Osteoblast (primary cell): ENCODE measurements around the gene ATAD5. TPM values are rescaled to one million over a fixed set of nuclear protein-coding genes. Genes with fewer than 3 reads are reported as not detected.

ENCODE experiments used
- DNase-seq: peaks from one replicate; pipeline ENCODE4 v3.0.0; 2011; ENCODE audit warnings: low spot score, mixed read lengths; ENCODE audit not compliant: insufficient read length; ENCODE audit errors: missing footprints
- H2AFZ ChIP-seq: 2 replicates; pipeline ENCODE4 v1.6.0; 2011; ENCODE audit warnings: mild to moderate bottlenecking, low read length
- H3K27ac ChIP-seq: 2 replicates; pipeline ENCODE4 v1.5.1; 2011; ENCODE audit warnings: mild to moderate bottlenecking, low read depth, low read length, moderate library complexity
- H3K27me3 ChIP-seq: 2 replicates; pipeline ENCODE4 v1.6.0; 2012; ENCODE audit warnings: mild to moderate bottlenecking, control low read depth, inconsistent platforms, low read length, moderate library complexity; ENCODE audit not compliant: insufficient read depth
- H3K36me3 ChIP-seq: 2 replicates; pipeline ENCODE4 v1.5.1; 2011; ENCODE audit warnings: mild to moderate bottlenecking, low read length, control low read depth, moderate library complexity; ENCODE audit not compliant: insufficient read depth
- H3K4me1 ChIP-seq: 2 replicates; pipeline ENCODE4 v1.5.1; 2011; ENCODE audit warnings: mild to moderate bottlenecking, low read length, control low read depth, moderate library complexity; ENCODE audit not compliant: insufficient read depth
- H3K4me2 ChIP-seq: 2 replicates; pipeline ENCODE4 v1.6.0; 2011; ENCODE audit warnings: mild to moderate bottlenecking, low read length; ENCODE audit not compliant: insufficient read depth
- H3K4me3 ChIP-seq: fragments of 200-600 bp; sonication (generic); 3 replicates; pipeline ENCODE4 v1.5.1; 2012; ENCODE audit warnings: mild to moderate bottlenecking, low read length, inconsistent platforms; ENCODE audit not compliant: insufficient read depth
- H3K79me2 ChIP-seq: 2 replicates; pipeline ENCODE4 v1.6.0; 2012; ENCODE audit warnings: mild to moderate bottlenecking, low read length, control low read depth, inconsistent platforms; ENCODE audit not compliant: insufficient read depth
- H3K9me3 ChIP-seq: 2 replicates; pipeline ENCODE4 v1.5.1; 2011; ENCODE audit warnings: low read depth, low read length, control low read depth
- H4K20me1 ChIP-seq: 2 replicates; pipeline ENCODE4 v1.6.0; 2012; ENCODE audit warnings: mild to moderate bottlenecking, low read length, control low read depth; ENCODE audit not compliant: insufficient read depth
- total RNA-seq: library from RNA; depleted of rRNA; stranded (reverse); fragments of >200 nt; gene quantifications from 2 replicates; pipeline ENCODE4 v1.2.3, GENCODE V29; 2012
- TF ChIP-seq, protein P1 (sequence below): IDR thresholded peaks from 2 replicates; pipeline ENCODE4 v1.5.1; 2011; ENCODE audit warnings: mild to moderate bottlenecking, low read depth, low read length, moderate library complexity; ENCODE audit errors: extremely low read depth

The ATAD5 gene
- total RNA-seq, 1 donor = 1.8 TPM

DNA sequence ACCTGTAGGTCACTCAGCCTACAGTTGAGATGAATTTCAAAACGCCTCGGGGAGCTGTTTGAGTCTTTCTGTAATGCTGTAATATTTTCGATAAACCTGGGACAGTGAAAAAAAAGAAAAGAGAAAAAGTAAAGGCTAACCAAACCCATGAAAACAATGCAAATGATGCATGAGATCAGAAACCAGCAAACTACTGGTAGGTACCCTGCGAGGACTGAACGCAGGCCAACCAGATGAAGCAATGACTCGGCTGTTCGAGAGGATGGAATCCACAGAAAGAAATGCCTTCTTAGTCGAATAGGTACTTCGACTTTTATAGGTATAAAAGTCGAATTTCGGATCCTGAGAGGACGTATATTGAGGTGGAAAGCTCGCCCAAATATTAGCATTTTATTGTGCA is 509 bp upstream of the ATAD5 start:
- peaks cover 17% of the 10 kb centered on the region for H3K4me1 ChIP-seq
- H3K79me2 ChIP-seq = peaks cover 25% of the 10 kb centered on the region
- H3K27me3 ChIP-seq = no peaks in the 10 kb centered on the region
- peak overlapping the region; percentile 96 for H3K4me2 ChIP-seq
- no peak for DNase-seq
- no peaks in the 10 kb centered on the region for H4K20me1 ChIP-seq
- TF ChIP-seq, protein P1, sequence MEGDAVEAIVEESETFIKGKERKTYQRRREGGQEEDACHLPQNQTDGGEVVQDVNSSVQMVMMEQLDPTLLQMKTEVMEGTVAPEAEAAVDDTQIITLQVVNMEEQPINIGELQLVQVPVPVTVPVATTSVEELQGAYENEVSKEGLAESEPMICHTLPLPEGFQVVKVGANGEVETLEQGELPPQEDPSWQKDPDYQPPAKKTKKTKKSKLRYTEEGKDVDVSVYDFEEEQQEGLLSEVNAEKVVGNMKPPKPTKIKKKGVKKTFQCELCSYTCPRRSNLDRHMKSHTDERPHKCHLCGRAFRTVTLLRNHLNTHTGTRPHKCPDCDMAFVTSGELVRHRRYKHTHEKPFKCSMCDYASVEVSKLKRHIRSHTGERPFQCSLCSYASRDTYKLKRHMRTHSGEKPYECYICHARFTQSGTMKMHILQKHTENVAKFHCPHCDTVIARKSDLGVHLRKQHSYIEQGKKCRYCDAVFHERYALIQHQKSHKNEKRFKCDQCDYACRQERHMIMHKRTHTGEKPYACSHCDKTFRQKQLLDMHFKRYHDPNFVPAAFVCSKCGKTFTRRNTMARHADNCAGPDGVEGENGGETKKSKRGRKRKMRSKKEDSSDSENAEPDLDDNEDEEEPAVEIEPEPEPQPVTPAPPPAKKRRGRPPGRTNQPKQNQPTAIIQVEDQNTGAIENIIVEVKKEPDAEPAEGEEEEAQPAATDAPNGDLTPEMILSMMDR = no peak
- H3K27ac ChIP-seq = peak overlapping the region; percentile 81
- H3K36me3 ChIP-seq = peaks cover 5% of the 10 kb centered on the region
- peak overlapping the region; percentile 99 for H3K4me3 ChIP-seq
- no peaks in the 10 kb centered on the region for H3K9me3 ChIP-seq
- H2AFZ ChIP-seq = peak overlapping the region; percentile 94

- H3K36me3 ChIP-seq = peaks cover 5% of the 10 kb centered on the region
- peak overlapping the region; percentile 96 for H3K4me2 ChIP-seq
- no peaks in the 10 kb centered on the region for H3K27me3 ChIP-seq
- peak; percentile 43 for DNase-seq
- H3K9me3 ChIP-seq = no peaks in the 10 kb centered on the region
- no peaks in the 10 kb centered on the region for H4K20me1 ChIP-seq
- peak overlapping the region; percentile 81 for H3K27ac ChIP-seq
- peak overlapping the region; percentile 99 for H3K4me3 ChIP-seq
- TF ChIP-seq, protein P1 = no peak
- H3K79me2 ChIP-seq = peaks cover 25% of the 10 kb centered on the region
- peak overlapping the region; percentile 94 for H2AFZ ChIP-seq
- H3K4me1 ChIP-seq = peaks cover 17% of the 10 kb centered on the region
Observed at GRCh38 chr17:30832438-30833124, 815 bp downstream of the ATAD5 start.

DNA sequence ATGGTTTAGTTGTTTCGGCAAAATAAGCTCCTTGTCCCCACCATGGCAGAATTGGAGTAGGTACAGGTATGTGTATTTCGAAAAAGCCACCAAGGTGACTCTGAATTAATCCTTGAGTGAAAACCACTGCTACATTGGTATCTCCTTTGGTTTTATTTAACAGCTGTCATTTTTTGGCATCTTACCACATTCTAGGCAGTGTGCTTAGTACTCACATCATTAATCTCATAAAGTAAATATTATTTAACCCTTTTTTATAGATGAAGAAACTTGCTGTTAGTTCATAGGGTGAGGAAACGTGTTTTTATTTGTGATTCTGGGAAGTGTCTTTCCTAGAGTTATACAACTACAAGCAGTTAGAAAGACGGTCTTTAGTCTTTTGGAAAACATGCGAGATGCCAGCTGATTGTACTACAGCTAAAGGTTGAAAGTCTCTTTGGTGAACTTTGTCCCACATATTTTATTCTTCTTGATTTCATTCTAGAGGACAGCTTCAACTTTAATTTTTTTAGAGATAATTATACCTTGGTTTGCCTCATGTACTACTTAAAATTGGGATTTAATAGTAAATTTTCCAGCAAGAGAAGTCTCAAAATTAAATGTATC is 6.5 kb downstream of the ATAD5 start:
- no peaks in the 10 kb centered on the region for H3K9me3 ChIP-seq
- peaks cover 2% of the 10 kb centered on the region for H3K4me1 ChIP-seq
- no peaks in the 10 kb centered on the region for H4K20me1 ChIP-seq
- no peak overlapping the region for H3K4me2 ChIP-seq
- no peak overlapping the region for H3K4me3 ChIP-seq
- no peaks in the 10 kb centered on the region for H3K27me3 ChIP-seq
- peaks cover 10% of the 10 kb centered on the region for H3K79me2 ChIP-seq
- H3K36me3 ChIP-seq = peaks cover 5% of the 10 kb centered on the region
- TF ChIP-seq, protein P1 = no peak
- no peak overlapping the region for H3K27ac ChIP-seq
- H2AFZ ChIP-seq = no peak overlapping the region
- DNase-seq = no peak

DNA sequence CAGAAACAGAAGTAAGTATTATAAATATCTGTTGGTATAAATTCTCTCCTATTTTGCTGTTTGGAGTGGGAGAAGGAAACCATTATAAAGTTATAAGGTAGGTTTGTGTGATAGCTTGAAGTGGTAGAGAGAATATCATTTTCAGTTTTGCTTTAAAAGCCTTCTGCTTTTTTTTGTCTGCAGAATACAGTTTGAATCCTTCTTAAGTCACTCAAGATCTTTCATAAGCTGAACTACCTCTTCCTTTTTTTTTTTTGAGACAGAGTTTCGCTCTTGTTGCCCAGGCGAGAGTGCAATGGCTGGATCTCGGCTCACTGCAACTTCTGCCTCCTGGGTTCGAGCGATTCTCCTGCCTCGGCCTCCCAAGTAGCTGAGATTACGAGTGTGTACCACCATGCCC is 9.0 kb downstream of the ATAD5 start:
- Histone ChIP-seq H3K4me1 (no peaks in the 10 kb centered on the region), H3K27me3 (no peaks in the 10 kb centered on the region), H3K79me2 (peaks cover 1% of the 10 kb centered on the region), H4K20me1 (no peaks in the 10 kb centered on the region), H3K4me3 (no peak overlapping the region), H3K4me2 (no peak overlapping the region), H3K27ac (no peak overlapping the region), H3K36me3 (peaks cover 3% of the 10 kb centered on the region), H2AFZ (no peak overlapping the region), H3K9me3 (no peaks in the 10 kb centered on the region)
- DNase-seq = no peak
- TF ChIP-seq, protein P1 = no peak
